ENCODE measurements around the gene BNC2.

BNC2 gene

GRCh38 chr9:16475996-16476395, 394.5 kb downstream of the BNC2 start:
- Histone ChIP-seq H3K4me1 (ENCODE audit: control insufficient read depth, insufficient read depth, low read length) (peaks cover 7% of the 10 kb centered on the region), H3K36me3 (ENCODE audit: insufficient read depth, low read length) (no peaks in the 10 kb centered on the region), H3K4me3 (ENCODE audit: low read length) (no peak overlapping the region), H3K27me3 (ENCODE audit: control insufficient read depth, insufficient read depth, low read length) (no peaks in the 10 kb centered on the region), H3K9ac (ENCODE audit: low read depth, low read length) (no peak overlapping the region), H3K9me3 (replicated peaks; ENCODE audit: low read length) (no peaks in the 10 kb centered on the region), H3K4me2 (ENCODE audit: low read length) (no peak overlapping the region)

DNA sequence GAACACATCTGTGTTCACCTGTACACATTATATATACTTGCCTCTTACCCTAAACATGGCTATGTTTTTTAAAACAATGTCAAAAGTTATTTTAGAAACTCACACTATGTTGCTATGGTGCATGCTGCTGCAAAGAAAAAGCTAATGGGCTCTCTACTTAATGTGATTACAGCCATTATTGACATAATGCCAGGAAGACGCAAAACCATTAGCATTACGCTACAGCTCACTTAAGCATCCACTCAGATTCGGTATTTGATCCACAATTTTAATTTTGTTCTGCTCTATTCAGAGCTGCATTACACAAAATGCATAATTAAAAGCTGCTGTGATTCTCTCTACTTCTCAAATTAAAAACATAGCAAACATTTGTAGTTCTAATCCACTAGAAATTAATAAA, 395.2 kb downstream of the BNC2 start:
- H3K4me3 ChIP-seq (ENCODE audit: low read length), result no peak overlapping the region
- H3K9ac ChIP-seq (ENCODE audit: low read depth, low read length), result no peak overlapping the region
- no peak overlapping the region for H3K4me2 ChIP-seq (ENCODE audit: low read length)
- no peaks in the 10 kb centered on the region for H3K27me3 ChIP-seq (ENCODE audit: control insufficient read depth, insufficient read depth, low read length)
- H3K4me1 ChIP-seq (ENCODE audit: control insufficient read depth, insufficient read depth, low read length), result peaks cover 7% of the 10 kb centered on the region
- H3K36me3 ChIP-seq (ENCODE audit: insufficient read depth, low read length), result no peaks in the 10 kb centered on the region
- no peaks in the 10 kb centered on the region for H3K9me3 ChIP-seq (replicated peaks; ENCODE audit: low read length)

GRCh38 chr9:16469184-16469583, 401.3 kb downstream of the BNC2 start:
- Histone ChIP-seq H3K36me3 (ENCODE audit: insufficient read depth, low read length) (no peaks in the 10 kb centered on the region), H3K9me3 (replicated peaks; ENCODE audit: low read length) (no peaks in the 10 kb centered on the region), H3K4me2 (ENCODE audit: low read length) (no peak overlapping the region), H3K4me3 (ENCODE audit: low read length) (no peak overlapping the region), H3K4me1 (ENCODE audit: control insufficient read depth, insufficient read depth, low read length) (no peaks in the 10 kb centered on the region), H3K27me3 (ENCODE audit: control insufficient read depth, insufficient read depth, low read length) (no peaks in the 10 kb centered on the region), H3K9ac (ENCODE audit: low read depth, low read length) (no peak overlapping the region)

- Histone ChIP-seq H3K4me1 (ENCODE audit: control insufficient read depth, insufficient read depth, low read length) (peaks cover 5% of the 10 kb centered on the region), H3K9me3 (replicated peaks; ENCODE audit: low read length) (no peaks in the 10 kb centered on the region)
Observed at GRCh38 chr9:16461851-16462250, 408.6 kb downstream of the BNC2 start.

DNA sequence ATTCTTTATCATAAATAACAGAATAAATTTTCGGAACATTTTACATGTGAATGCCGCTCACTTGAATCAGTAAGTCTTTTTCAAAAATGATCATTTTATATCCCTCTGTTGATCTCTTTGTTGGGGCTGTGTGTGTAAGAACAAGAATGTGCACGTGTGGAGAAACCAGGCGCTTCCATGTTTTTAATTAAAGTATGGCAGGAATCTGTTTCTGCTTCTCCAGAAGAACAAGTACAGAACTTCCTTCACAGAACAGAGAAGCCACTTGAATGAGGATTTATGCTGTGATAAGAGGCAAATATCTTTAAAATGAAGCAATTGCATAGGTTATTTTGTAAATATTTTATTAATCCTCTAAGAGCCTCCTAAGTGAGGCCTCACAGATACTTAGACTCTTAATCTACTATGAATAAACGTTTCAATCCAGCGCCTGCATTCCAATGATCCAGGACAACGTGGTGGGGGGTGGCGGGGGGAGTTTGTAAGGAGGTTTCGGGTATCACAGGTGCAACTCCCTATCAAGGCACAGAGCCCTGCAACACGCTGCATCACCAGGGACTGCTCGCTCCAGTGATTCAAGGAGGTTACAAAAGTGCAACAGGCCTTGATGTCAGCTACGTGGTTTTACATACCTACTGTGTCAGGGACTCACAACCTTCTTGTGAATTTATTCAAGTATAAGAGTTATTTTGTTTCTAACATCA, 409.2 kb downstream of the BNC2 start:
- H3K4me3 ChIP-seq (ENCODE audit: low read length), result no peak overlapping the region
- no peaks in the 10 kb centered on the region for H3K36me3 ChIP-seq (ENCODE audit: insufficient read depth, low read length)
- H3K27me3 ChIP-seq (ENCODE audit: control insufficient read depth, insufficient read depth, low read length), result no peaks in the 10 kb centered on the region
- peaks cover 5% of the 10 kb centered on the region for H3K4me1 ChIP-seq (ENCODE audit: control insufficient read depth, insufficient read depth, low read length)
- no peak overlapping the region for H3K9ac ChIP-seq (ENCODE audit: low read depth, low read length)
- H3K9me3 ChIP-seq (replicated peaks; ENCODE audit: low read length), result no peaks in the 10 kb centered on the region
- H3K4me2 ChIP-seq (ENCODE audit: low read length), result no peak overlapping the region

More at GRCh38 chr9:16461851-16462250, 408.6 kb downstream of the BNC2 start:
- no peak overlapping the region for H3K4me2 ChIP-seq (ENCODE audit: low read length)
- no peaks in the 10 kb centered on the region for H3K27me3 ChIP-seq (ENCODE audit: control insufficient read depth, insufficient read depth, low read length)
- no peak overlapping the region for H3K4me3 ChIP-seq (ENCODE audit: low read length)
- no peak overlapping the region for H3K9ac ChIP-seq (ENCODE audit: low read depth, low read length)
- no peaks in the 10 kb centered on the region for H3K36me3 ChIP-seq (ENCODE audit: insufficient read depth, low read length)

DNA sequence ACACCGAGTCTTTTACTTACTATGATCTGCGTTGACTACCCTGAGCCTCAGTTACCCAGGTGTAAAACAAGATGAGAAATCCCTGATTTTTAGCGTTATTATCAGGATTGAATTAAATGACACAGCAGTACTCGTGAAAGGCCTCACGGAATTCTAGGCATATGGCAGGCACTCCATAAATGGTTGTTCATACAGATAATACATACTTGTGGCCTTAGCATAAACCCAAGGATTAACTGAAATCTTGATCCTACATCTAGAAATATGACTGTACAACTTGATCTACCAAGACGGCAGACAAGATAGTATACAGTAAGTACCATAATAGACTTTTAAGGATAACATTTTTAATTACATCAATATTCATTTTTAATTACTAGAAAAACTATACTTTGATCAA, 409.8 kb downstream of the BNC2 start:
- Histone ChIP-seq H3K4me2 (ENCODE audit: low read length) (no peak overlapping the region), H3K9ac (ENCODE audit: low read depth, low read length) (no peak overlapping the region), H3K4me3 (ENCODE audit: low read length) (no peak overlapping the region), H3K4me1 (ENCODE audit: control insufficient read depth, insufficient read depth, low read length) (peaks cover 5% of the 10 kb centered on the region), H3K9me3 (replicated peaks; ENCODE audit: low read length) (no peaks in the 10 kb centered on the region), H3K27me3 (ENCODE audit: control insufficient read depth, insufficient read depth, low read length) (no peaks in the 10 kb centered on the region), H3K36me3 (ENCODE audit: insufficient read depth, low read length) (no peaks in the 10 kb centered on the region)

DNA sequence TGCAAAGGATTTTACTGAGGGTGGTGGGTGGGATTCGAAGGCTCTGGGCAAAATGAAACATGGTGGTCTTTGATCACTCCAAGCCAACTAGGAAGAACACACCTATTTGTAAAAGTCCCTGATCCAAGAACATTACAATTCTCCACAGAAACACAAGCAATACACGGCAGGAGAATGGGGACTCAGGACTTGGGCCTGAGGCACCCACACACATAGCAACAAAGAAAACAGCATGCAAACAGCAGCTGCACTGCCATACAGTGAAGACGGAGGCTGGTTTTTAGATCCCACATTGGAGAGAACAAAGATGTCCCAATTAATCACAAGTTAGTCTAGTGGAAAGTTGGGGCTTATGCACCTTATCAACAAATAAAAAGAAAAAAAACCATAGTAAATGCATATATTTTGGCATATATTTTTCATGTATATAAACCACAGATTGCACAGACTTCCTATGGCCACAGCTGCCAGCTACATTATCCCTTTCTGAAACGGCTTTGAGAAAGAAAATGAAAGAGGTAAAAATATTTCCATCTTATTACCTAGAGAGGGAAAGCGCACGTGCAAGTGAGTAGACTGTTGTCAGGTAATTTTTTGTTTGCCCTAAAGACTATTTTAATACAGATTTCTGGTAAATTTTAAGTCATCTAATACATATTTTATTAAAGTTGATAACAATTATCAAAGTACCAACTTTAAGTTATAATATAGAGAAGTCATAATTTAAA, 410.9 kb downstream of the BNC2 start:
- no peak overlapping the region for H3K4me2 ChIP-seq (ENCODE audit: low read length)
- no peaks in the 10 kb centered on the region for H3K36me3 ChIP-seq (ENCODE audit: insufficient read depth, low read length)
- no peaks in the 10 kb centered on the region for H3K9me3 ChIP-seq (replicated peaks; ENCODE audit: low read length)
- H3K4me3 ChIP-seq (ENCODE audit: low read length), result no peak overlapping the region
- peaks cover 5% of the 10 kb centered on the region for H3K4me1 ChIP-seq (ENCODE audit: control insufficient read depth, insufficient read depth, low read length)
- H3K27me3 ChIP-seq (ENCODE audit: control insufficient read depth, insufficient read depth, low read length), result no peaks in the 10 kb centered on the region
- H3K9ac ChIP-seq (ENCODE audit: low read depth, low read length), result no peak overlapping the region

DNA sequence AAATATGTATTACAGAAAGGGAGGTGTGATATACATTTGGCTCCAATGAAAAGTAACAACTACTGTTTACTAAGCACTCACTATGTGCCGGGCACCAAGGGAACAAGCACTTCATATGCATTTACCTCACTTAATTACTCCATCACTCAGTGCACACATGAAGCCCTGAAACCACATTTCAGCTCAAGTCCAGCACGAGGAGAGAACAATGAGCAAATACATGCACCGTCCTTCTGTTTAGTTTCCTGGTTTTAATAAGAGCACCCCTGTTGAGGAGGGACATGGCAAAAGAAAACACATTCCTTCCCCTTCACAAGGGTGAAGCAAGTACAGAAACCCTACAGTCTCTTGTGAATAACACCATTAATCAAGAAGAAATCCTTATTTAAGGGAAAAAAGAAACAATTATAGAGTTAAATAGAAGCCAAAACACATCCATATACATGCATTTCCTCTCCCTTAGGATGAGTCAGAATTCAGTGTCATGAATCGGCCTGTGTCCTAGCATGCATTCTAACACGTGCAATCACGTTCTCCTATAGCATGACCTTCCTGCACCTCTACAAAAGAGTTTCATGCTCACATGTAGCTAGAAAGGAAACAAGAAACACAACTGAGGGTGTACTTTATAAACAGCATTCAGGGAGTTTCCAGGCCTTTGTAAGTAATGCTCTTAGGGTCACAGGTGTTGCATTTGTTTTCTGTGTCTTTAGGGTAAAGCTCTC, 411.6 kb downstream of the BNC2 start:
- Histone ChIP-seq H3K4me2 (ENCODE audit: low read length) (no peak overlapping the region), H3K9me3 (replicated peaks; ENCODE audit: low read length) (no peaks in the 10 kb centered on the region), H3K9ac (ENCODE audit: low read depth, low read length) (no peak overlapping the region), H3K27me3 (ENCODE audit: control insufficient read depth, insufficient read depth, low read length) (no peaks in the 10 kb centered on the region), H3K36me3 (ENCODE audit: insufficient read depth, low read length) (no peaks in the 10 kb centered on the region), H3K4me1 (ENCODE audit: control insufficient read depth, insufficient read depth, low read length) (peaks cover 5% of the 10 kb centered on the region), H3K4me3 (ENCODE audit: low read length) (no peak overlapping the region)

GRCh38 chr9:16455842-16456241, 414.6 kb downstream of the BNC2 start:
- Histone ChIP-seq H3K9ac (ENCODE audit: low read depth, low read length) (no peak overlapping the region), H3K27me3 (ENCODE audit: control insufficient read depth, insufficient read depth, low read length) (no peaks in the 10 kb centered on the region), H3K4me3 (ENCODE audit: low read length) (no peak overlapping the region), H3K36me3 (ENCODE audit: insufficient read depth, low read length) (no peaks in the 10 kb centered on the region), H3K4me1 (ENCODE audit: control insufficient read depth, insufficient read depth, low read length) (peaks cover 5% of the 10 kb centered on the region), H3K9me3 (replicated peaks; ENCODE audit: low read length) (no peaks in the 10 kb centered on the region), H3K4me2 (ENCODE audit: low read length) (no peak overlapping the region)

DNA sequence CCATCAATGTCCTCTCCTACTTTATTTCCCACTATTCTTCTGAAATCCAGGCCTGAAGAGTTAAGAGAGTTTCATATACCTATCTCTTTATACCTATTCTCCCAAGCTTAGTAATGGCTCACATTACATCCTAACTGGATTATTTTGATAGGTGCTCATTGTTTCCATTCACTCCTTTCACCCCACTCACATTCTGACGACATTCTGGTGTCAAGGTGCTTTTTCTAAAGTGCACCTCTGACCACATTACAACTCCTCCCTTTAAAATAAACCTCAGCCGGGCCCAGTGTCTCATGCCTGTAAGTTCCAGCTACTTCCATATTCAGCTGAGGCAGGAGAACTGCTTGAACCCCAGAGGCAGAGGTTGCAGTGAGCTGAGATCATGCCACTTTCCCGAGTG, 417.1 kb downstream of the BNC2 start:
- no peak overlapping the region for H3K9ac ChIP-seq (ENCODE audit: low read depth, low read length)
- no peaks in the 10 kb centered on the region for H3K36me3 ChIP-seq (ENCODE audit: insufficient read depth, low read length)
- no peaks in the 10 kb centered on the region for H3K27me3 ChIP-seq (ENCODE audit: control insufficient read depth, insufficient read depth, low read length)
- H3K9me3 ChIP-seq (replicated peaks; ENCODE audit: low read length), result no peaks in the 10 kb centered on the region
- no peak overlapping the region for H3K4me2 ChIP-seq (ENCODE audit: low read length)
- H3K4me1 ChIP-seq (ENCODE audit: control insufficient read depth, insufficient read depth, low read length), result no peaks in the 10 kb centered on the region
- H3K4me3 ChIP-seq (ENCODE audit: low read length), result no peak overlapping the region

GRCh38 chr9:16450578-16450977, 419.9 kb downstream of the BNC2 start:
- H3K4me2 ChIP-seq (ENCODE audit: low read length), result no peak overlapping the region
- peaks cover 2% of the 10 kb centered on the region for H3K4me1 ChIP-seq (ENCODE audit: control insufficient read depth, insufficient read depth, low read length)
- H3K36me3 ChIP-seq (ENCODE audit: insufficient read depth, low read length), result no peaks in the 10 kb centered on the region
- H3K27me3 ChIP-seq (ENCODE audit: control insufficient read depth, insufficient read depth, low read length), result no peaks in the 10 kb centered on the region
- H3K9me3 ChIP-seq (replicated peaks; ENCODE audit: low read length), result no peaks in the 10 kb centered on the region
- H3K4me3 ChIP-seq (ENCODE audit: low read length), result no peak overlapping the region
- no peak overlapping the region for H3K9ac ChIP-seq (ENCODE audit: low read depth, low read length)
